Keratinocyte (primary cell): ENCODE data around the gene CDC14A.

ENCODE experiments used
- CTCF ChIP-seq, 3 experiments: IDR thresholded peaks in 1 of 3; conservative IDR thresholded peaks in 1 of 3; optimal IDR thresholded peaks in 1 of 3; 2 replicates in 2 of 3; 3 replicates in 1 of 3; pipeline versions ENCODE3 to v1.5.1; 2011; ENCODE audit warnings: low read length in 3 of 3, mild to moderate bottlenecking in 3 of 3, moderate library complexity in 2 of 3, control low read depth in 1 of 3, inconsistent platforms in 1 of 3; ENCODE audit not compliant: insufficient read depth in 2 of 3; ENCODE audit errors: extremely low read depth in 1 of 3
- EZH2 ChIP-seq: IDR thresholded peaks from one replicate; pipeline ENCODE4 v1.6.1; 2012; ENCODE audit warnings: inconsistent platforms, mild to moderate bottlenecking, low read length, moderate library complexity

DNA sequence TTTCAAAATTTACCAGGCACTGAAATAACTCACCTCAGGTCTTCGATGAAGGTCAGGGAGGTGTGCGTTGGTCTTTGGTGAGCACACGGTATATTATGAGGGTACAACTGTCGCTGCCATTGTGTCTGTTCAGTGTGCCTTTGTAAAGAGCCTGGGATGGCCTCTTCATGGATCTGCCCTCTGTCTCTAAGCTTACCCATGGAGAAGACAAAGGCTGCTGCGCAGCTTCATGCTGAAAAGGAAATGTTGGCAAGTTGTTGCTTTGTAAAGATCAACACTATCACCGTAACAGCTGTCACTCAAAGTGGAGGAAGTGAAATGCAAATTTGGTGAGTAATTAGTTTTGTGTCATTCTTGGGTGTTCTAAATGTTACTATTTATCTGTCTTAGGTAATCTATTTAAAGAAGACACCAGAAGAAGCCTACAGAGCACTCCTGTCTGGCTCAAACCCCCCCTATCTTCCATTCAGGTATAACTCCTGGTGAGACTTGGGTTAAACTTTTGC lies 71.6 kb downstream of the CDC14A start:
- TF ChIP-seq EZH2 (no peak), CTCF (optimal IDR thresholded peaks at IDR 0.05 in 1 of 3, IDR thresholded peaks at IDR 0.05 in 1 of 3, conservative IDR thresholded peaks at IDR 0.05 in 1 of 3; ENCODE audit: extremely low read depth in 1 of 3, insufficient read depth in 2 of 3, low read length in 3 of 3) (no peak)
